ENCODE data around the gene CD209.

GRCh38 chr19:7720351-7720750, 27.0 kb downstream of the CD209 start:
- no peak for TF ChIP-seq REST (IDR thresholded peaks at IDR 0.05; ENCODE audit: unreplicated experiment)
- no peak for TF ChIP-seq CTCF (conservative IDR thresholded peaks at IDR 0.05; ENCODE audit: low read depth in 2 of 2)
- TF ChIP-seq CREB1 (CRISPR knock-in tag; IDR thresholded peaks at IDR 0.05; ENCODE audit: low read depth) = no peak
- TF ChIP-seq EZH2phosphoT487 (IDR thresholded peaks at IDR 0.05; ENCODE audit: unreplicated experiment) = no peak
- TF ChIP-seq POLR2AphosphoS5 (IDR thresholded peaks at IDR 0.05; ENCODE audit: low read depth) = no peak
- TF ChIP-seq EZH2 (IDR thresholded peaks at IDR 0.05; ENCODE audit: low read depth, unreplicated experiment) = no peak
- TF ChIP-seq ETS1 (IDR thresholded peaks at IDR 0.05) = no peak
- TF ChIP-seq JUNB (IDR thresholded peaks at IDR 0.05; ENCODE audit: unreplicated experiment) = no peak
- TF ChIP-seq ZNF462 (CRISPR knock-in tag; IDR thresholded peaks at IDR 0.05) = no peak
- TF ChIP-seq ZNF114 (CRISPR knock-in tag; IDR thresholded peaks at IDR 0.05) = no peak

Measured in GM23338 (cell line).